AG09309 (cell line): ENCODE measurements around the gene TCFL5.

Experiments used
- DNase-seq: peaks from one replicate; pipeline ENCODE4 v3.0.0-alpha.2; 2010; ENCODE audit warnings: low read depth
- H3K4me3 ChIP-seq: 2 replicates; pipeline ENCODE4 v1.5.1; 2011; ENCODE audit warnings: mild to moderate bottlenecking, low read depth, low read length, moderate library complexity; ENCODE audit not compliant: control insufficient read depth
- CTCF ChIP-seq: IDR thresholded peaks from 2 replicates; pipeline ENCODE4 v1.5.1; 2011; ENCODE audit warnings: mild to moderate bottlenecking, low read depth, low read length, inconsistent platforms; ENCODE audit not compliant: insufficient read depth, control insufficient read depth; ENCODE audit errors: missing control alignments

The TCFL5 gene

GRCh38 chr20:62880935-62881661 lies 19.5 kb upstream of the TCFL5 start:
- TF ChIP-seq CTCF, result no peak
- no peak overlapping the region for H3K4me3 ChIP-seq
- no peak for DNase-seq

GRCh38 chr20:62880147-62880934 lies 18.7 kb upstream of the TCFL5 start:
- no peak for DNase-seq
- H3K4me3 ChIP-seq, result no peak overlapping the region
- no peak for TF ChIP-seq CTCF

- no peak overlapping the region for H3K4me3 ChIP-seq
- no peak for TF ChIP-seq CTCF
- no peak for DNase-seq
These were observed 17.9 kb upstream of the TCFL5 start for GRCh38 chr20:62879275-62880146.

GRCh38 chr20:62878244-62879038 lies 16.8 kb upstream of the TCFL5 start:
- no peak for DNase-seq
- H3K4me3 ChIP-seq, result no peak overlapping the region
- no peak for TF ChIP-seq CTCF

GRCh38 chr20:62876902-62877816 lies 15.5 kb upstream of the TCFL5 start:
- no peak for TF ChIP-seq CTCF
- no peak for DNase-seq
- no peak overlapping the region for H3K4me3 ChIP-seq
